Esophagus squamous epithelium (tissue), 5 donors: ENCODE results near the gene TTF1. TPM values are rescaled to one million over a fixed set of nuclear protein-coding genes. Genes with fewer than 3 reads are reported as not detected.

Source experiments
- DNase-seq: peaks from one replicate; lab custom pipeline; 2025; lab: John Stamatoyannopoulos, UW
- H3K27ac ChIP-seq, 4 donors: fragments of 200-600 bp; sonication (generic); one replicate each; pipeline ENCODE4 v1.5.1; 2016 to 2019; ENCODE audit warnings: mild to moderate bottlenecking in 1 of 4
- H3K27me3 ChIP-seq, 4 donors: fragments of 200-600 bp; sonication (generic); 1 replicate in 3 of 4; 2 replicates in 1 of 4; pipeline versions ENCODE4 v1.5.1 to v1.6.0; 2017 to 2021; ENCODE audit warnings: antibody characterized with exemption in 1 of 4
- H3K36me3 ChIP-seq, 3 donors: fragments of 200-600 bp; sonication (generic); one replicate each; pipeline ENCODE4 v1.5.1; 2016 to 2019
- H3K4me1 ChIP-seq, 3 donors: fragments of 200-600 bp; sonication (generic); one replicate each; pipeline ENCODE4 v1.5.1; 2017 to 2019
- H3K4me3 ChIP-seq, 4 donors: fragments of 200-600 bp; sonication (generic); 1 replicate in 3 of 4; 2 replicates in 1 of 4; pipeline ENCODE4 v1.5.1; 2016 to 2019; ENCODE audit warnings: mild to moderate bottlenecking in 2 of 4, moderate library complexity in 1 of 4
- H3K9me3 ChIP-seq, 3 donors: fragments of 200-600 bp; sonication (generic); one replicate each; pipeline ENCODE4 v1.5.1; 2016 to 2019
- POLR2A ChIP-seq, 4 donors: fragments of 450-650 bp; IDR thresholded peaks; one replicate each; pipeline ENCODE4 v1.6.1; 2017; ENCODE audit warnings: antibody characterized with exemption in 4 of 4, mild to moderate bottlenecking in 4 of 4, moderate library complexity in 3 of 4
- WGBS, 2 donors: methylation state at CpG; one replicate each; pipeline ENCODE4 v1.1.5; 2018; 5-methylcytosine and 5-hydroxymethylcytosine counted together
- intact Hi-C: fragments of 100-400 bp; cut with DNase I; formaldehyde crosslinking; loops from one replicate; pipeline ENCODE4 v1.15.0; 2022
- small RNA-seq, 4 donors: library from RNA; depleted of rRNA; stranded (forward); fragments of <200 nt; gene quantifications; one replicate each; pipeline ENCODE3, GENCODE V24; 2016
- total RNA-seq, 4 donors: library from RNA; depleted of rRNA; stranded (reverse); fragments of >200 nt; gene quantifications; one replicate each; pipeline ENCODE4 v1.1.0, GENCODE V29; 2016
- TF ChIP-seq, protein P1 (sequence below), 6 experiments: fragments of 450-650 bp in 4 of 6; fragments of 200-600 bp in 2 of 6; sonication (generic) in 2 of 6; IDR thresholded peaks; one replicate each; pipeline ENCODE4 v1.5.1; 2016 to 2019; ENCODE audit warnings: antibody characterized with exemption in 6 of 6, mild to moderate bottlenecking in 4 of 6, moderate library complexity in 4 of 6
- donor health status: DM: yes; HTN: yes; CAD: no.

TTF1 gene
- total RNA-seq, 4 donors from 2014 or later: 4.4 to 14.9 (median 8.1) TPM

DNA sequence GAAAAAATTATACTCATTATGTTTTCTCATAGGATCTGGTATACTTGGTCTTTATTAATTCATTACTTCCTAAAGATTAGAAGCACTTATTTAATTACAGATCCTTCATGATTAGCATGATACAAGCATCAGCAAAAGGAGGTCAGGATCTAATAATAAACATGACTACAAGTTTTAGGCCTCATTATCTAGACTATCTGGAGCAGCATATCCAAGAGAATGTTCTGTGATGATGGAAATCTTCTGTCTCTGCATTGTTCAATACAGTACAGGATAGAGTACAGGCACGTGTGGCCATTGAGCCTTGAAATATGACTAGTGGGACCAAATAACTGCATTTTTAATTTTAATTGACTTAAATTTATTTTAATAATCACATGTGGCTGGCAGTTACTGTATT is 73.1 kb downstream of the TTF1 start:
- Histone ChIP-seq H3K4me3 (no peak overlapping the region), H3K36me3 (peaks cover 25 to 99% (median 48%) of the 10 kb centered on the region in 3 donors), H3K27me3 (no peaks in the 10 kb centered on the region), H3K27ac (no peak overlapping the region), H3K9me3 (no peaks in the 10 kb centered on the region), H3K4me1 (no peaks in the 10 kb centered on the region)
- no peak for DNase-seq
- WGBS, 2 donors: 86 to 94% methylated on average over 1 of the region's 1 CpG
- intact Hi-C loops: no loop called here
- TF ChIP-seq, protein P1, sequence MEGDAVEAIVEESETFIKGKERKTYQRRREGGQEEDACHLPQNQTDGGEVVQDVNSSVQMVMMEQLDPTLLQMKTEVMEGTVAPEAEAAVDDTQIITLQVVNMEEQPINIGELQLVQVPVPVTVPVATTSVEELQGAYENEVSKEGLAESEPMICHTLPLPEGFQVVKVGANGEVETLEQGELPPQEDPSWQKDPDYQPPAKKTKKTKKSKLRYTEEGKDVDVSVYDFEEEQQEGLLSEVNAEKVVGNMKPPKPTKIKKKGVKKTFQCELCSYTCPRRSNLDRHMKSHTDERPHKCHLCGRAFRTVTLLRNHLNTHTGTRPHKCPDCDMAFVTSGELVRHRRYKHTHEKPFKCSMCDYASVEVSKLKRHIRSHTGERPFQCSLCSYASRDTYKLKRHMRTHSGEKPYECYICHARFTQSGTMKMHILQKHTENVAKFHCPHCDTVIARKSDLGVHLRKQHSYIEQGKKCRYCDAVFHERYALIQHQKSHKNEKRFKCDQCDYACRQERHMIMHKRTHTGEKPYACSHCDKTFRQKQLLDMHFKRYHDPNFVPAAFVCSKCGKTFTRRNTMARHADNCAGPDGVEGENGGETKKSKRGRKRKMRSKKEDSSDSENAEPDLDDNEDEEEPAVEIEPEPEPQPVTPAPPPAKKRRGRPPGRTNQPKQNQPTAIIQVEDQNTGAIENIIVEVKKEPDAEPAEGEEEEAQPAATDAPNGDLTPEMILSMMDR (IDR thresholded peaks at IDR 0.05): no peak
- TF ChIP-seq POLR2A (IDR thresholded peaks at IDR 0.05): no peak

DNA sequence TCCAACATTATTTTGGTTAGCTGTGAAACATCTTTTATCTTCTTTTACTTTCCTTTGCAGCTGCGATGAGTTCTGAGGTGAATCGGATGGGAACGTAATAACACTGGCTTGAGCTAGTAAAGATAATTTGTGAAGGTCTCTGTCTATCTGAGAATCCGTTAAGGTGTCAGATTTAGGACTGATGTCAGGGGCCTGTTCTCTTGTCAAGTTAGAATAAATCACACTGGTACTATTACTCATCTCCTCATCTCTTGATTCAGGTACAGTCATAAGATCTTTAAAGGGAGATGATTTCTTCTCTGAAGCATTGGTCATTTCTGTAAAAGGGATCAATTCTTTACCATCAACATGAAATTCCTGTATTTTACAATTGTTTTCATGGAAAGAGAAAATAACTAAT is 78.1 kb downstream of the TTF1 start:
- TF ChIP-seq, protein P1 (IDR thresholded peaks at IDR 0.05): no peak
- no peak for TF ChIP-seq POLR2A (IDR thresholded peaks at IDR 0.05)
- WGBS, 2 donors: 96 to 100% methylated on average over 4 of the region's 4 CpGs
- no peak overlapping the region for H3K4me3 ChIP-seq
- no peak for DNase-seq
- no peak overlapping the region for H3K27ac ChIP-seq
- intact Hi-C loops: no loop called here
- no peaks in the 10 kb centered on the region for H3K9me3 ChIP-seq
- no peaks in the 10 kb centered on the region for H3K27me3 ChIP-seq
- H3K4me1 ChIP-seq: no peaks in the 10 kb centered on the region
- H3K36me3 ChIP-seq: peaks cover 11 to 85% (median 34%) of the 10 kb centered on the region in 3 donors

DNA sequence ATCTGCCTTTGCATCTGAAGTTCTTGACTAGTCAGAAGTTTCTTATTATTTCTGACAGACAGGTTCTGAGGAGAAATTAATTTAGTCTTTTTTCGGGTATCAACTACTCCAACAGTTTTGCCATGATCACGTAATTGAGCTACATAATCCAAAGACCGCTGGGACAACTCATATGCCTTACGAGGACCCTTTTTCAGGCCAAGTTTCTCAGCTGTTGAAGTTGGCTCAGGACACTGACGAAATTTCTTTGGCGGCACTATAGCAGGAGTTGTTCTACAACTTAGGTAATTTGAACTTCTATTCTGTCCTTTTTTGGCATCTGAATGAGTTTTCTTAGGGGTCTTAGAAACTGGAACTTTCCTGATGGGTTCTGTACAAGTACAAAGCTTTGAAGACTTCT is 79.1 kb downstream of the TTF1 start:
- Histone ChIP-seq H3K4me1 (no peaks in the 10 kb centered on the region), H3K27me3 (no peaks in the 10 kb centered on the region), H3K27ac (no peak overlapping the region), H3K36me3 (peaks cover 9 to 79% (median 25%) of the 10 kb centered on the region in 3 donors), H3K9me3 (no peaks in the 10 kb centered on the region), H3K4me3 (no peak overlapping the region)
- intact Hi-C loops: no loop called here
- no peak for DNase-seq
- 92% methylated on average over 6 of the region's 6 CpGs for WGBS, 2 donors
- TF ChIP-seq, protein P1 (IDR thresholded peaks at IDR 0.05): no peak
- no peak for TF ChIP-seq POLR2A (IDR thresholded peaks at IDR 0.05)

Small RNAs within 50 kb of the gene (small RNA-seq; reads per million reads assigned to genes)
- 0 to 0.30 (median 0.09) reads per million in 4 donors for gene RNU5D-2P

Other genes with a start within 250 kb of the TTF1 start
- gene NTNG2, start 244.8 kb downstream of the TTF1 start, total RNA-seq: under 1 TPM; 0.08 to 0.95 (median 0.29) TPM
- gene SETX, start 51.9 kb downstream of the TTF1 start, total RNA-seq: 10 to 100 TPM; 22.4 to 56.3 (median 33.0) TPM
- gene CFAP77, start 3.4 kb upstream of the TTF1 start, total RNA-seq: not detected
- not detected for gene BARHL1, start 175.8 kb upstream of the TTF1 start, total RNA-seq